OCI-LY7 (cell line): ENCODE measurements around the gene TMEM200A. TPM values are rescaled to one million over a fixed set of nuclear protein-coding genes. Genes with fewer than 3 reads are reported as not detected.

ENCODE experiments used
- Bru-seq: library from RNA; stranded (reverse); fragments of 400-500 nt; gene quantifications from one replicate; lab custom pipeline; 2021; lab: Mats Ljungman, UMichigan
- BruChase-seq, 2 experiments: library from RNA; stranded (reverse); fragments of 400-500 nt; gene quantifications; one replicate each; lab custom pipeline; 2021; lab: Mats Ljungman, UMichigan
- BruUV-seq: library from RNA; stranded (reverse); fragments of 400-500 nt; replicated peaks from 2 replicates; lab custom pipeline; 2021; lab: Mats Ljungman, UMichigan
- CTCF ChIA-PET: fragments of 300-600 bp; sonication (Branson Sonifier 250); formaldehyde crosslinking; loops from one replicate; lab custom pipeline; 2022; ENCODE audit warnings: antibody characterized with exemption; ENCODE audit not compliant: unreplicated experiment; lab: Charles Lee
- POLR2A ChIA-PET: fragments of 300-600 bp; sonication (Branson Sonifier 250); formaldehyde crosslinking; loops from one replicate; lab custom pipeline; 2022; ENCODE audit warnings: antibody characterized with exemption; lab: Charles Lee
- DNase-seq: peaks from one replicate; pipeline ENCODE4 v3.0.0-alpha.2; 2015; ENCODE audit warnings: low spot score
- H2AFZ ChIP-seq: fragments of 200-600 bp; sonication (generic), shearing (Covaris generic); 2 replicates; pipeline ENCODE4 v1.6.1; 2014; ENCODE audit warnings: mild to moderate bottlenecking, antibody characterized with exemption, low read length, moderate library complexity
- H3K27ac ChIP-seq: fragments of 200-600 bp; sonication (generic); 2 replicates; pipeline ENCODE4 v1.5.1; 2014; ENCODE audit warnings: mixed run types, low read depth, mild to moderate bottlenecking, moderate library complexity, low read length, inconsistent platforms; ENCODE audit not compliant: poor library complexity, severe bottlenecking
- H3K36me3 ChIP-seq: fragments of 200-600 bp; sonication (generic); 2 replicates; pipeline ENCODE4 v1.6.1; 2014; ENCODE audit warnings: mild to moderate bottlenecking, antibody characterized with exemption, low read length, moderate library complexity, mixed read lengths; ENCODE audit not compliant: insufficient read depth
- H3K4me1 ChIP-seq: fragments of 200-600 bp; sonication (generic); 2 replicates; pipeline ENCODE4 v1.5.1; 2014; ENCODE audit warnings: mild to moderate bottlenecking, low read length; ENCODE audit not compliant: insufficient read depth, poor library complexity, severe bottlenecking
- H3K4me2 ChIP-seq: fragments of 200-600 bp; sonication (generic); 2 replicates; pipeline ENCODE4 v1.6.1; 2014; ENCODE audit warnings: mild to moderate bottlenecking, low read length
- H3K4me3 ChIP-seq: fragments of 200-600 bp; sonication (generic); 2 replicates; pipeline ENCODE4 v1.5.1; 2014; ENCODE audit warnings: mild to moderate bottlenecking, low read depth, low read length; ENCODE audit not compliant: poor library complexity, severe bottlenecking
- H3K79me2 ChIP-seq: fragments of 200-600 bp; sonication (generic); 2 replicates; pipeline ENCODE4 v1.6.1; 2016; ENCODE audit warnings: low read depth, mild to moderate bottlenecking, low read length, moderate library complexity, mixed read lengths; ENCODE audit not compliant: insufficient read depth
- H3K9me2 ChIP-seq: fragments of 200-600 bp; sonication (generic); 2 replicates; pipeline ENCODE4 v1.6.1; 2016; ENCODE audit warnings: mild to moderate bottlenecking, low read length, mixed read lengths; ENCODE audit not compliant: insufficient read depth
- H3K9me3 ChIP-seq: fragments of 200-600 bp; sonication (generic); 2 replicates; pipeline ENCODE4 v1.6.1; 2014; ENCODE audit warnings: mild to moderate bottlenecking, mixed run types, low read length, mixed read lengths
- H4K20me1 ChIP-seq: fragments of 200-600 bp; sonication (generic); 2 replicates; pipeline ENCODE4 v1.6.1; 2014; ENCODE audit warnings: mild to moderate bottlenecking, antibody characterized with exemption, low read length, moderate library complexity, mixed read lengths; ENCODE audit not compliant: insufficient read depth
- CTCF ChIP-seq: fragments of 200-600 bp; sonication (generic); conservative IDR thresholded peaks from 2 replicates; pipeline ENCODE4 v1.5.1; 2014; ENCODE audit warnings: mild to moderate bottlenecking, antibody characterized with exemption, low read length, moderate library complexity, mixed read lengths
- EZH2phosphoT487 ChIP-seq: fragments of 200-600 bp; sonication (generic); IDR thresholded peaks from 2 replicates; pipeline ENCODE4 v1.6.1; 2018; ENCODE audit warnings: low read depth, borderline replicate concordance, mild to moderate bottlenecking, mixed run types, antibody characterized with exemption, low read length, moderate library complexity, mixed read lengths
- intact Hi-C: fragments of 100-400 bp; cut with micrococcal nuclease; formaldehyde crosslinking; loops from one replicate; pipeline ENCODE4 v1.10.0; 2022; ENCODE audit not compliant: unreplicated experiment
- long read RNA-seq: library from polyadenylated mRNA; stranded (forward); transcript quantifications from one replicate; pipeline ENCODE4 v2.0.0, GENCODE V29; 2022
- total RNA-seq, 2 experiments: library from RNA; depleted of rRNA in 1 of 2; stranded (reverse); fragments of >200 nt in 1 of 2; shearing (Covaris generic) in 1 of 2; gene quantifications; 2 replicates each; pipeline ENCODE4 v1.2.3, GENCODE V29; 2014 to 2022

Gene TMEM200A
- total RNA-seq (2014; rRNA removed; shearing (Covaris generic)) (not detected in 2 replicates), total RNA-seq (2022) (not detected in 2 replicates), Bru-seq, nascent RNA (percentile 12 among the genes with signal in this experiment), BruChase-seq, experiment 1, labeled RNA remaining after a 6-hour chase (percentile 17 among the genes with signal in this experiment), BruChase-seq, experiment 2, labeled RNA remaining after a 2-hour chase (percentile 19 among the genes with signal in this experiment)
- long read RNA-seq = 0 reads

- no peak for DNase-seq
- H3K4me1 ChIP-seq = no peaks in the 10 kb centered on the region
- no peak within 1 kb of the TSS for H3K4me3 ChIP-seq
- TF ChIP-seq EZH2phosphoT487 = no peak
- TF ChIP-seq CTCF = no peak
- H2AFZ ChIP-seq = no peak within 1 kb of the TSS
- H3K36me3 ChIP-seq = no peaks in the 10 kb centered on the region
- no peaks in the 10 kb centered on the region for H3K9me3 ChIP-seq
- H3K27ac ChIP-seq = no peak within 1 kb of the TSS
- no peaks in the 10 kb centered on the region for H3K79me2 ChIP-seq
- BruUV-seq = no TSS peak
- no peaks in the 10 kb centered on the region for H3K9me2 ChIP-seq
- ChIA-PET POLR2A (interaction anchor here (0.6 kb wide), 1 partner anchor 68 kb away, joined by 3 read pairs; no protein-coding TSS in a partner anchor), CTCF (no interaction called here)
- H3K4me2 ChIP-seq = no peak within 1 kb of the TSS
- intact Hi-C loops = no loop called here
- no peaks in the 10 kb centered on the region for H4K20me1 ChIP-seq
Measured at GRCh38 chr6:130365166-130366106, at the start of gene TMEM200A. Gene TMEM200A, plus strand, starts transcription at chr6:130366017. Its CDS starts 74,406 bp downstream, at chr6:130440423.

- no peaks in the 10 kb centered on the region for H4K20me1 ChIP-seq
- no peak overlapping the region for H3K4me3 ChIP-seq
- TF ChIP-seq EZH2phosphoT487 = no peak
- no peak for TF ChIP-seq CTCF
- H3K79me2 ChIP-seq = no peaks in the 10 kb centered on the region
- ChIA-PET CTCF (no interaction called here), POLR2A (no interaction called here)
- no peaks in the 10 kb centered on the region for H3K4me1 ChIP-seq
- no TSS peak for BruUV-seq
- no peaks in the 10 kb centered on the region for H3K9me3 ChIP-seq
- no peak overlapping the region for H3K27ac ChIP-seq
- H3K36me3 ChIP-seq = no peaks in the 10 kb centered on the region
- no peak overlapping the region for H2AFZ ChIP-seq
- no peak overlapping the region for H3K4me2 ChIP-seq
- no peaks in the 10 kb centered on the region for H3K9me2 ChIP-seq
- intact Hi-C loops = loop anchor here (10.0 kb wide), 1 partner anchor 1214 kb away; no protein-coding TSS in a partner anchor
- DNase-seq = no peak
Measured at GRCh38 chr6:130320908-130321307, 44.9 kb upstream of the TMEM200A start.
